HG02571 (cell line): ENCODE measurements around the gene PTPRD.
"Not testable (repeated sequence)": the region's sequence is repeated elsewhere in the genome, so short reads cannot be mapped to it uniquely, and the experiment has no call there.

Experiments
- ATAC-seq: cut with Tn5 transposase; IDR thresholded peaks from one replicate; pipeline ENCODE4 v1.9.1; 2021; ENCODE audit warnings: mild to moderate bottlenecking, moderate library complexity; ENCODE audit not compliant: unreplicated experiment

Gene PTPRD

DNA sequence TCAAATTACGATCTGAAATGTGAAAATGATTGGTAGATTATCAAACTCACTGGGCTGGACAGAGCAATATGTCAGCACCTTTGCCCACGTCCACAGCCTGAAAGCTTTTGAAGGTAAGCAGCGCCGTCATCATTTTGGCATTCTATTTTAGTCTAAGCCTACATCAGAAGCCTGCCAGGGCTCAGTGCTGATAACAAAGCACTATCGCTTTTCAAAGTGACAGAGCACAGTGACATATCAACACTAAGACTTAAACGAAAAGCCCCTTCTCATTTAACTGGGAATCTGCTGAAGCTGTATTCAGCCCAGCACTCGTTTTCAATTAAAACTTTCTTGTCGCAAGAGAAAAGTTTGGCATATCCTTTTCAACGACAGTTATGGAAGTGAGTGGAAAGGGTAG lies 1076.3 kb downstream of the PTPRD start:
- no peak for ATAC-seq

DNA sequence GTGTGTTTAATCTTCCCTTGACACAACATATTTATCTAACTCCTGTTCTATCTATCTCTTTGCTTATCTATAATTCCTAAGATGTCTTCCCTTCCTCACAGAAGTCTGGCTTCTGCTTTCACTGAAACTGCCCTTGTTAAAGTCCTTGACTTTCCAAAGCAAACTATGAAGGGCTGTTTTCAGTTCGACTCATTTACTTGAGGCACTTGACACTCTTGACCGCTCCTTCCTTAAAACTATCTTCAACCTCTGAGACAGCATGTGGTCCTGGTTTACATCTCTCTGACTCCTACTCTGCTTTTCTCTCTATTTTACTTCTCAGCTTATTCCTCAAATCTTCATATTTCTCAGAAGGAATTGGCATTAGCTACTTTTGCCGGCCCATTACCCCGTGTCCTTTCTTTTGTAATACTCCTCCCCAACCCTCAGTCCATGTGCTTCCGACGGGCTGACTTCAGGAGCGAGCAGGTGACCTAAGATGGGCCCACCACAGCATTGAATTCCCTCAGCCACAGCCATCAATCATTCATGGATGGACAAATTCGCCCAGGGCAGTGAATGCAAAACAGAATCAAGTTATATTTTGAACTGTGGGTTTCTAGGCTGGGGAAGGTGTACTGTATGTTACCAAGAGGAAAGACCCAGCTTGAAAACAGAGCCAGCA lies 1089.2 kb downstream of the PTPRD start:
- no peak for ATAC-seq

DNA sequence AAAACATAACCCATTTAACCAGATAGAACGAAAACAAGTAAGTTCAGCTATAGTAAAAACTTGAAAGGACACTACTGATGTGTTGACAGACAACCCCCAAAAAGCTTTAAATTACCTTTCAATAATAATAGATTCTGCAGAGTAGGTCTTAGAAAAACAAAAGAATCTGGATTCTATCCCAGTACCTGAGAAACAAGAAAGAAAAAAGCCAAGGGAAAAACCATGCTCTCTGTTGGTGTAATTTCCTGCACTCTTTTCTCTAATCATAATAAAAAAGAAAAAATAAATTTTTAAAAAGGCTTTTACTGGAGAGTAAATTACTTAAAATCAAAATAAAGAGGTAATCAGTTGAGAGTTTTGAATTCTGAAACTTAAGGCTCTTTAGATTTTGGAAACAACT lies 1090.4 kb downstream of the PTPRD start:
- no peak for ATAC-seq

DNA sequence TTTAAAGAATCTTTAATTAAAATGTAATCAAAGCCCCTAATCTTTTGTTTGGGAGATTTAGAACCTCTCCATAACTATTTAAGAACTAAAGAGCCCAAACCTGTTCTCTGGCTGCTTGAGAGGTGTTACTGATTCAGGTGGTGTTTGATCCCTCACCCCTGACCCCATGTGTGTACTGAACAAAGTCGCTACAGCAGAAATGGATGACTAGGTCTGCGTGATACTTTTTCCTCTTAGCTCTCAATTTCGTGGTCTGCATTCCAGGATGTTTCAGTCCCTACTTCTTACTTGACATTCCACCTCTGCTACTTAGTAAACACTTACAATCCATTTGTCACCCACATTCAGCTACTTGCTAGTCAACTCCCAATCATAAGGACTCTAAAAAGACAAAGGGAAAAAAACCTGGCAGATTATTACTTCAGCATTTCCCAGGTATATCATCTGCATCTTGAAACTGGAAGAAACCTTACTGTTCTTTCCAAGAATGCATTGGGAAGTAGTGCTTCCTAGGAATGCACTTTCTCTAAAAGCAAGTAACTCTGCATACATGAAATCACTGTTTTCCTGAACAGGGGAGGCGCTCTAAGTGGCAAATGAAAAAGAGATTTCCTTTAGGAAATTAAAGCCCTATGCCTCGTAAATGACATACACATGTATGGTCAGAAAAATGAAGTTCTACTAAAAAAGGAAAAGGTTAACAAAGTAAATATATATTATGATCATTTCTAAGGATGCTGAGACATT lies 1091.6 kb downstream of the PTPRD start:
- ATAC-seq, result no peak

DNA sequence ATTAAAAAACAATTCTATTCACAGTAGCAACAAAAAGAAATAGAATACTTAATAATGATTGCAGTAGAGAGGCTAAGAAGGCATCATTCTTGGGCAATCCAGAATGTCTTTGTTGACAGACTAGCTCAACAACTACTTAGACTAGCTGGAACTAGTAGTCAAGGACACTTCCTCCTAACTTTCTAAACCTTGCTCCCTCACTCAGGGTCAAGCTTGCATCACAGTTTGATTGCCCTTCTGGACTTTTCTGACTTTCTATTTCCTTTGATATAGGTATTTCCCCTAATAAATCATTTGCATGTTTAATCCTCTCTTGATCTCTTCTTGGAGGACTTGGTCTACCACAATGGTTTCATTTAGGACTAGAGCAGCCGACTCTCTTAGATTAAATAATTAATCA lies 1107.9 kb downstream of the PTPRD start:
- no peak for ATAC-seq

DNA sequence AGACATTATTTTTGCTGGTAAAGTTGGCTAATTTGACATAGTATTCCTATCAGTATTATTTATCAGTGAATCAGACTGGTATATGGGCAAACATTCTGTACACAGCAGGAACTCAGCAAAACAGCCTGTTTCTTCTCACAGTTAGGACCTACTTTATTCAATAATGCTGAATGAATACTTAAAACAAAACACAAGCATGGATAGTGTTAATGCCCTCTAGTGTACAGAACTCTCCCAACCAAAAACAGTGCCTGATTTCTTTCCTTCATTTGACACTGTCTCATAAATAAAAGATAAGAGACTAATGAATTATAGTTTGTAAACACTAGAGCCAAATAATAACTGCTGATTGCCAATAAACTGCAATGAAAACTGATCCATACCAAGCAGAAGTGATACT lies 1113.3 kb downstream of the PTPRD start:
- no peak for ATAC-seq

DNA sequence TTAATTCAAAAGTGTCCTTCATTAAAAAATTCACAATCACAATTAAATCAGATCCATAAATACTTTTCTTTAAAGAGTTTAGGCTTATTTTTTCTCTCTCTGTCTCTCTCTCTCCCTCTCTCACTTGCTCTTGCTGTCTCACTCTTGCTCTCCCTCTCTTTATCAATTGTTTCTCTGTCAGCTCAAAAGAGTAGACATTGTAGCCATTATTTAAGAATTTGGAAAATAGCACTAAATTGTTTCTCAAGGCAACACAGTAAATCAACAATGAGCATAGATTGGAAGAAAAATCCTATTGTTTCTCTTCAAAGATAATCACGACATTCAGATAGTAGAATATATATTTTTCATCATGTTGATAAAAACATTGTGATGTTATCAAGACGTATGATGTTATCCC lies 1114.0 kb downstream of the PTPRD start:
- no peak for ATAC-seq

DNA sequence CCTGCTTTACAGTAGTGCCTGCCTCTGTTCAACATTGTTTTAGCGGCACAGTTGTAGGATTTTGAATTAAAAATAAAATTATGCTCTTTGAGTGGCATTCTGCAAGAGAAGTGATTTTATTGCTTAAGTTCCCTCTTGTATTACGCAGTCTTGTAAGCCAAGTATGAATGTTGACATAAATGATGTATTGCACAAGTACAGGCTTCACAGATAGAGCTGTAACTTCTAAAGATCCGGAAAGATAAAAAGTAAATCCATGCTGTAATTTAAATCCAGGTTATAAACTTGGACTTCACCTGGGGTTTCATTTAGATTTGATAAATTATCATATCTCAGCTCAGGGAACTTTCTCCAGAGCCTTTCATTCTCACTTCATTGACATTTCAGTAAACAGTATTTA lies 1114.7 kb downstream of the PTPRD start:
- ATAC-seq, result no peak

DNA sequence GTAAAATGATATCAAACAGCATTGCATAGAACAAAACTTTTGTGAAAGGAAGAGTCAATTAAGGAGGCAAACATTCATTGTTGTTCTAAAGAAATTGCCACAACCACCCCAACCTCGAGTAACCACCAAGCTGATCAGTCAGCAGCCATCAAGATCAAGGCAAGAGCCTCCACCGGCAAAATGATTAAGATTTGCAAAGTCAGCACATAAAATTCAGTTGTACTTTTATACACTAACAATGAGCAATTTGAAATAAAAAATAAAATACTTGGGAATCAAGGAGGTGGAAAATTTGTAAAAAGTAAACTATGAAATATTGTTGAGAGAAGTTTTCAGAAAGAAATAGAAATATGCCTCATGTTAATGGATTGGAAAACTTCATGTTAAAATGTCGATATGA lies 1118.5 kb downstream of the PTPRD start:
- no peak for ATAC-seq

DNA sequence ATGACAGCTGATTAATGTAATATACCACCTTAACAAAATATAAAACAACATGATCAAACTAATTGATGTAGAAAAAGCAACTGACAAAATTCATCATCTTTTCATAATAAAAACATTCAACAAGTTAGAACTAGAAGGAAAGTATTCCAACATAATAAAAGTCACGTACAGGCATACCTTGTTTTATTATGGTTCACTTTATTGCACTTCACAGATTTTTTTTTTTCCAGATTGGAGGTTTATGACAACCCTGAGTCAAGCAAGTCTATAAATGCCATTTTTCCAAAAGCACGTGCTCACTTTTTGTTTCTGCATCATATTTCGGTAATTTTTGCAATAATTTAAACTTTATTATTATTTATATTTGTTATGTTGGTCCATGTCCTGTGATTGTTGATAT lies 1120.3 kb downstream of the PTPRD start:
- no peak for ATAC-seq

DNA sequence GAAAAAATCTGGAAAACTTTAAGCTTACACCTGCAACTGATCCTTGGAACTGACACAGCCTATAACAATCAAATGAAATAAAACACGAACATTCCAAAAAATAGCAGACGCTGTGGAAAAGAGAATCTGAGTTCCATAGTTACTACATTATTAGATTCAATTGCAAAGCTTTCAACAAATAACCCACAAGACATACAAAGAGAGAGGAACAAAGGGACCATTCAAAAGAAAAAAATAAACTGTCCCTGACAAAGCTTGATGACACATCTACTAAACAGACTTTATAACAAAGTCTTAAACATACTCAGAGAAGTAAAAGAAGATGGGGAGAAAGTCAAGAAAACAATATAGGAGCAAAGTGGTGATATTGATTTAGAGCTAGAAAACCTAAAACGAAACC lies 1123.6 kb downstream of the PTPRD start:
- no peak for ATAC-seq

DNA sequence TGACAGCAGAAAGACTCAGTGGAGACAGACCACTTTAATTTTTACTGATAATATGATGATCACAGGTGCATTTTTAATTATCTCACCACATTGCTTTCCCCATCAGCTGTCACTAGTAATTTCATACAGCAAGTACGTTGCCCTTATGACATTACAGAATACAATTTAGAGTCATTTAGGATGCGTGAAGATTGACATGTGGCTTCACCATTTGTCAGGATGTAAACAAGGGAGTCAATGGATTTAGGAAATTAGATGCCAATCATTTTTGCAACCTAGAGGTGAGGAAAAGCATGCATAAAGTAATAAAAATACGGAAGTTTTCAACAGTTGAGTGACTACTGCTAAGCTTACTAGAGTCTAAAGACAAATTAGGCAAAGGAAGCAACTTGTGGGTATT lies 1129.6 kb downstream of the PTPRD start:
- ATAC-seq, result no peak

DNA sequence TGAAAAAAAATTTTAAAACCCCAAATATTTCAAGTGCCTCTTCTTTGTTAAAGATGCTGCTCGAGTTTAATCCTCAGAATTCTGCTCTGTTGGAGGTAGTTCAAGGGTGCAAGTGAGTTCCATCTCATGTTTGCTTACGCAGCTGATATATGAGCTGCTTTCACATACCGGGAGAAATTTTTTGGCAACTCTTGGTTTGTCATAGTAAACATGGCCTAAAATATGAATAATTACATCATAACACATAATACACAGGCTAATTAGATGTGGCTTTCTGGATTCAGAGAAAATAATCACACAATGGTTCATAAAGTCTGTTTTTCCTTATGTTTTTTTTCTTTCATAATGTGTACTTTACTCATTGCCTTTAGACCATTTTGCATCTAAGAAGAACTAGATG lies 1134.1 kb downstream of the PTPRD start:
- ATAC-seq, result no peak

DNA sequence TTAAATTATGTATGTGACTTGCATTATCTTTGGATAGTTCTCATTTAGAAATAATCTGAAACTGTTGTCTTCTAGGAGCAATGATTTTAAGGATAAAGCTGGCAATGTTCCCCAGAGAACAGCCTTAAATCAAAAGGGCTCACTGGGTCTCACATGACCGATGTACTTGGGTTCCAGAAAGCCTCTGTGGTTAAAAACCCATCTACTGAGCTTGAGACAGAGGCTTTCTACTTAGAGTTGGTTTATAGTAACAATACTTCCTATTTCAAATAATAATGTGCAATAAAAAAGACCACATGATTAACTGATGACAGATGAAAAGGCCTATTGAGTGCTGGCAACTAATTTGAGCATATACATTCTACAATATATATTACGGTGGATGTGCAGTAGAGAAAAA lies 1143.5 kb downstream of the PTPRD start:
- no peak for ATAC-seq

DNA sequence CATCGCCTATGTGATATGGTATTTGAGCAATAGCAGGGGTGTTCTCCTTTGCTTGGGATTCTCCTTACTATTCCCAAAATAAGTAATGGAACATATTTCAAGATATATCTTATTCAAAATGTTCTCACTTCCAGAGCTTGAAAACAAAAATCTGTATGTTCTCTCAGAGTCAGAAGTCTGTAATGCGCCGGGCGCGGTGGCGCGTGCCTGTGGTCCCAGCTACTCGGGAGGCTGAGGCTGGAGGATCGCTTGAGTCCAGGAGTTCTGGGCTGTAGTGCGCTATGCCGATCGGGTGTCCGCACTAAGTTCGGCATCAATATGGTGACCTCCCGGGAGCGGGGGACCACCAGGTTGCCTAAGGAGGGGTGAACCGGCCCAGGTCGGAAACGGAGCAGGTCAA lies 1170.9 kb downstream of the PTPRD start:
- ATAC-seq, result not testable (repeated sequence)

DNA sequence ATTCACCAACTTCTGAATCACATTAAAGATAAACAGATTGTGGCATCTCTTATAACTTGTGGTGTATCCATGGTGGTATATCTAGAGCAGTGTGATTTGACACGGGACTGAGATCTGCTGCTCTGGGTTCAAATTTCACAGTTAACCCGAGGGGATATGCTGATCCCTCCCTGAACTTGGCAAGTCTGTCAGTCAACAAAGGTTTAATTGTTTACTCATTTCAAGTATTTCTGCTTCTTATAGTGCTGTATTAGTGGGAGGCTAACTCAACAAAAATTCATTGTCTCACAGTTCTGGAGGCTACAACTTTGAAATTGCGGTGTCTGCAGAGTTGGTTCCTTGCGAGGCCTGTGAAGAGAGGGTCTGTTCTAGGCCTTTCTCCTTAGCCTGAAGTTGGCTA lies 1175.2 kb downstream of the PTPRD start:
- ATAC-seq, result no peak

DNA sequence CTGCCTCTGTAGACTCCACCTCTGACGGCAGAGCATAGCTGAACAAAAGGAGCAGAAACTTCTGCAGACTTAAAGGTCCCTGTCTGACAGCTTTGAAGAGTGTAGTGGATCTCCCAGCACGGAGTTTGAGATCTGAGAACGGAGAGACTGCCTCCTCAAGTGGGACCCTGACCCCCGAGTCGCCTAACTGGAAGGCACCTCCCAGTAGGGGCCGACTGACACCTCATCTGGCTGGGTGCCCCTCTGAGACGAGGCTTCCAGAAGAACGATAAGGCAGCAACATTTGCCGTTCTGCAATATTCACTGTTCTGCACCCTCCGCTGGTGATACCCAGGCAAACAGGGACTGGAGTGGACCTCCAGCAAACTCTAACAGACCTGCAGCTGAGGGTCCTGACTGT lies 1186.3 kb downstream of the PTPRD start:
- not testable (repeated sequence) for ATAC-seq

DNA sequence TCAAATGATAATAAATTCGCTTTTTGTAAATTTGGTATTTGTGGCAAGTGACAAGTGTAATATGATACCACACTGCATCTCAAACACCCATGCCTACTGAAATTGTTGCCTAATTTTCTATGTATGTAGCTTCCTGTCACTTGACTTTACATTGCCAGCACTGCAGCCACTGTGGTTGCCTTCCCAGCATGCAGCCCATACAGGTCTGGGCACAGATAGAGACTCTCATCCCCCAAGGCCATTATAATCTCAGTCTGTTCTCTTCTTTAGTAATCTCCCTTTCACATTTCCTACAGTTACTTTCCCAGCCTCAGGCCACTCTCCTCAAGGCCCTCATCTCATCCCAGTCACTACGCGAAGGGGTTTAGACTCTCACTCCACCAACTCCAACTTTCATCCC lies 1200.6 kb downstream of the PTPRD start:
- no peak for ATAC-seq

DNA sequence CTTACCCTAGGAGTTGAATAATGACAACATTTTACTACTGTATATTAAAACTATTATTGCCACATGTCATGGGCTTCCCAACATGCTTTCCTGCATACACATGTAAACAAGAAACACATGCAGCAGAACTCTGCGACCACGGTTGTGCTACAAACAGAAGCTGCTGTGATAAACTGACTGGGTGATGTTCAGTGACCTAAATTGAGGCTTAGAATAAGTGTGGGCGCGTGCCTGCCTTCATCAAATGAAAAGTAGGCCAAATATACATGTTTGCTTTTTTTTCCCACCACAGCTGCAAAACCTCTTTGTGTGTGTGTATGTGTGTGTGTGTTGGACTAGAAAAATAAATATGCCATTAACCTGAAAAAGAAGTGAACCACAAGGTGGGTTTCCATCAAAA lies 1202.1 kb downstream of the PTPRD start:
- no peak for ATAC-seq

DNA sequence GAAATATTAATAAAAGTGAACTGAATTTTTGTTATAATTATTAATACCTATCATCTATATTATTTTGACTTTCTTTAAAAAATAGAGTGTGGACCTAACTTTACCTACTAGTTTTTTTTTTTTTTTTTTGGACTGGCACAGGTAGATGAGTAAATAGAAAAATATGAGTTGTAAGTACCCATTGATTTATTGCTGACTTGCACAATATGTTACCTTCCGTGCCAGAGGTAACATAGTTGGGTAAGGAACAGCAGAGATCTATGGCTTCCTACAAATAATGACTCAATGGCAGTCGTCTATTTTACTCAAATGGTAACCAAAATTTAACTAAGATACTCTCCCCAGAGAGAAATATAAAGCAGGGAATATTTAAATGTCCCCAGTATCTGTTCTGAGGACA lies 1212.8 kb downstream of the PTPRD start:
- no peak for ATAC-seq

DNA sequence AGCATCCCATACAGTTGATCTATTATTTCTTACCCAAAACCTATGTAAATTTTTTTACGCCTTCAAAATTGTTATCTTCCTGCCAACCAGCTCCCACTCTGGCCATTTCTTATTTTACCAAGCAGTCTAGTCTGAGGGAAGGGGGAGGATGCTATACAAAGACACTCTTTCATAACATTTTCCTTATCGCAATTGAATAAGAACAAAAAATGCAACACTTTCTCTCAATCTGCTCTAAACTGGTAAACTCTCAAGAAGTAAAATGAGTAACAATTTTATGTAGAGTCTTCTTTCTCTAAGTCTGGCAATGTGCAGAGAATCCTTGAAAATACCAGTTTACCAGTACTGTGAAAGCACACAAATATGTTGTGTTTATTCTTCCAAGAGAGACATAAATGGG lies 1216.3 kb downstream of the PTPRD start:
- no peak for ATAC-seq

DNA sequence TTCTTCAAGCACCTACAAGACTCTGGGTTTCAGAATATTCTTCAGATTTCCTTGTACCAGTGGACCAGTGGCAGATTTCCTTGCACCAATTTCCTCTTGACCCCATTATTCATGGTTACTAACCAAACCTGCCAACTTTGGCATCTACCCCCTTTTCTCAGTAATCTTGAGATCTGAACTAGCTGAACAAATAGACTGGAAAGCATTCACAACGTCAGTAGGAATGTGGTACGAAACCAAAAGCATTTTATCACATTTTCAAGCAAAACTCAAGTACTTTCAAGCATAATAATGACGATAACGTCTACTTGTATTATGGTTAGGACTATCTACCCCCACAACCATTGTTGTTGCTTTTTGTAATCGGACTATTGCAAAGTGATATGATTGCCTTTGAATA lies 1217.3 kb downstream of the PTPRD start:
- ATAC-seq, result no peak

DNA sequence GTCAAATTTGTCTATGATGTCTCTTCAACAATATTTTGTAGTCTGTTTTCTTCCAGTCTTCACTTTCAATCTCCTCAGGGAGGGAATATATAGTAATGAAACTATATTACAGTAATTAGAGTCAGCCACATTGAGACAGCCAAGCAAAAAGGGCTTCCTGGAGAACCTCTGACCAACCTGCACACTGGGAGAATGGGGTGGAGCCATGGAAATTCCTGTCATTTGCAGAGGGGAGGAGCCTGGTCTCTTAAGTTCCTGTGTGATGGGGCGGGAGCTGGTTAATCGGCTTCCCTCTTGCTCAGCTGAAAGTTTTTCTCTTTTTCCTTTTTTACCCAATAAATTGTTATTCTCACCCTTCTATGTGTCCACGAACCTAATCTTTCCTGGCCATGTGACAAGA lies 1220.0 kb downstream of the PTPRD start:
- ATAC-seq, result no peak
